ENCODE results near the gene SIKE1. TPM values are rescaled to one million over a fixed set of nuclear protein-coding genes. Genes with fewer than 3 reads are reported as not detected.

SIKE1 gene
- total RNA-seq, 1 donor from 2014 or later = 64.2 TPM

GRCh38 chr1:114771992-114772391 lies 8.5 kb downstream of the SIKE1 start:
- Mint-ChIP-seq H3K27me3 (ENCODE audit: low read depth) (no peaks in the 10 kb centered on the region), H3K9me3 (no peaks in the 10 kb centered on the region), H3K4me1 (no peaks in the 10 kb centered on the region), H3K4me3 (no peak overlapping the region), H3K27ac (no peak overlapping the region), H3K36me3 (peaks cover 9% of the 10 kb centered on the region)
- TF ChIP-seq CTCF (IDR thresholded peaks at IDR 0.05; ENCODE audit: unreplicated experiment) = no peak
- DNase-seq (ENCODE audit: low spot score in 2 of 2, unreplicated experiment in 2 of 2) = no peak

GRCh38 chr1:114770989-114771388 lies 9.5 kb downstream of the SIKE1 start:
- Mint-ChIP-seq H3K4me3 (no peak overlapping the region), H3K27me3 (ENCODE audit: low read depth) (no peaks in the 10 kb centered on the region), H3K4me1 (no peaks in the 10 kb centered on the region), H3K9me3 (no peaks in the 10 kb centered on the region), H3K27ac (no peak overlapping the region), H3K36me3 (peaks cover 8% of the 10 kb centered on the region)
- DNase-seq (ENCODE audit: low spot score in 2 of 2, unreplicated experiment in 2 of 2) = no peak
- TF ChIP-seq CTCF (IDR thresholded peaks at IDR 0.05; ENCODE audit: unreplicated experiment) = no peak

- H3K36me3 Mint-ChIP-seq = no peaks in the 10 kb centered on the region
- H3K9me3 Mint-ChIP-seq = peaks cover 6% of the 10 kb centered on the region
- no peak for DNase-seq (ENCODE audit: low spot score in 2 of 2, unreplicated experiment in 2 of 2)
- H3K27me3 Mint-ChIP-seq (ENCODE audit: low read depth) = peaks cover 4% of the 10 kb centered on the region
- no peak overlapping the region for H3K27ac Mint-ChIP-seq
- H3K4me1 Mint-ChIP-seq = no peaks in the 10 kb centered on the region
- no peak overlapping the region for H3K4me3 Mint-ChIP-seq
- TF ChIP-seq CTCF (IDR thresholded peaks at IDR 0.05; ENCODE audit: unreplicated experiment) = peak; percentile 35
These were observed 15.8 kb downstream of the SIKE1 start for GRCh38 chr1:114764689-114765088.

- Mint-ChIP-seq H3K27ac (peak overlapping the region; percentile 100), H3K4me3 (peak overlapping the region; percentile 99), H3K27me3 (ENCODE audit: low read depth) (peaks cover 2% of the 10 kb centered on the region), H3K36me3 (peaks cover 2% of the 10 kb centered on the region), H3K9me3 (peaks cover 9% of the 10 kb centered on the region), H3K4me1 (peaks cover 37% of the 10 kb centered on the region)
- DNase-seq (ENCODE audit: low spot score in 2 of 2, unreplicated experiment in 2 of 2) = no peak
- no peak for TF ChIP-seq CTCF (IDR thresholded peaks at IDR 0.05; ENCODE audit: unreplicated experiment)
These were observed 22.1 kb downstream of the SIKE1 start for GRCh38 chr1:114758256-114758832.

GRCh38 chr1:114757455-114758255 lies 22.8 kb downstream of the SIKE1 start, which contains the start of gene CSDE1:
TSS of gene CSDE1 (minus strand) at chr1:114757984. CDS start at chr1:114739890, 18,094 bp downstream.
- H3K27me3 Mint-ChIP-seq (ENCODE audit: low read depth) = no peaks in the 10 kb centered on the region
- peaks cover 39% of the 10 kb centered on the region for H3K4me1 Mint-ChIP-seq
- TF ChIP-seq CTCF (IDR thresholded peaks at IDR 0.05; ENCODE audit: unreplicated experiment) = peak; percentile 11
- H3K9me3 Mint-ChIP-seq = peaks cover 5% of the 10 kb centered on the region
- H3K27ac Mint-ChIP-seq = peak within 1 kb of the TSS; percentile 100
- H3K4me3 Mint-ChIP-seq = peak within 1 kb of the TSS; percentile 99
- peak; percentile 94 to 98 for DNase-seq (ENCODE audit: low spot score in 2 of 2, unreplicated experiment in 2 of 2)
- H3K36me3 Mint-ChIP-seq = peaks cover 2% of the 10 kb centered on the region

All from mesothelial cell of epicardium (in vitro differentiated cells).